CD1c-positive myeloid dendritic cell (primary cell): ENCODE measurements around the gene HOXB3.

ENCODE experiments used
- DNase-seq: peaks from one replicate; pipeline ENCODE4 v3.0.0-alpha.2; 2016; ENCODE audit errors: extremely low spot score

HOXB3 gene

DNA sequence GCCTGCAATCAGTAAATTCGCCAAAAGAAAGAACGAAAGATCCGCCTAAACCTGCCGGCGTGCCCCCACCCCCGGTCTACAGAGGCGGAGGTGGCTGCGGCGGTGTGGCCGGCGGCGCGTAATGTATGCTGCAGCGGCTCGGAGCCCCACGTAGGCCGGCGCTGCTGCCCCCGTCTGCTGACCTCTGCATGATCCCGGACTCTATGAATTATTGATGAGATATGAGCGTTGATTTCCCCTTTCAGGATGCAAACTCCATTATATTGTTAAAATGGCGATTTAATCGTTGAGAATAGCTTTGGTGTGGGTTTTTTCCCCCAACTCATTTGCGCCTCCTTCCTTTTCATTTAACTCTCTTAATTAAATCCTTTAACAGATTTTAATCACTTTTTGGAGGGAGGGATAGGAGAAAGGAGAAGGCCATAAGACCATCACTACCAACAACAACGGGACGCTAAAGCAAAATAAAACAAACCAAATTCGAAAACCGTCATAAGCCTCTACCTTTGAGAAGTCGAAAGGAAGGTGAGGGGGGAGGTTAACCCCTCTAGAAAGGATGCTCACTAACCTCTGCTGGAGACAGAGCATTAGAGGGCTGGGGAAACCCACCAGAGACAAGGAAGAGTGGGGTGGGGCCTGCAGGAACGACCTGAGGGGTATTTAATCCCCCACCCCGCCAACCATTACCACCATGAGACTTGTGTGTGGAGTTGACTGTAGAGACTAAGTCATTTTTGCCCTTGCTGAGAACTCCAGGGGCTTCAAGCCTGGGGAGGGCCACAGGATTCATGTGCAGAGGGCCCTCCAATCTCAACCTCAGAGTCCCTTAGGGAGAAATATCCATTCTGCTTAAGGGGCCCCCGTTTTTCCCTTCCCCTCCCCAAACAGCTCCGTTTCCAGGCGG, 3.4 kb downstream of the HOXB3 start:
- no peak for DNase-seq

DNA sequence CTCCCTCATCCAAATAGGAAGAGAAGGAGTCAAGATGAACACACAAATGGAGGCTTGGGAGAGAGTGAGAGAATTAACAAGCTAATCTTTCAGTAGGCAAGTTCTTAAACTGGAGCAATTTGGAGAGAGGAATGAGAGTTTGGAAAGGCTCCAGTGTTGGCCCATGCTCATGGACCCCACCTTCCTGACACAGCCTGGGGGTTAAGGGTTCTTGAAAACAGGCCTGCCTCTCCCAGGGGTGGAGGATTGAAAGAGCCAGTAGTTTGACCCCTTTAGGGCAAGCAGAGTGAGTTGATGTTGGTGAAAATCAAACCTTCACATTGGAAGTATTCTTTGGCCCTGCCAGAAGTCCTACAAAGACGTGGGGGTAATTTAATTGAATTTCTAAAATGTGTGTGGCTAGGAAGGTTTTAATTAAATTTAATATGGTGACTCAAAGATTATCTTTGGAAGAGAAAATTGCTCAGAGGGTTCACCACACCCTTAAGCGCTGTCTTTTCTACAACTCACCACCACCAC, 5.8 kb downstream of the HOXB3 start:
- no peak for DNase-seq

DNA sequence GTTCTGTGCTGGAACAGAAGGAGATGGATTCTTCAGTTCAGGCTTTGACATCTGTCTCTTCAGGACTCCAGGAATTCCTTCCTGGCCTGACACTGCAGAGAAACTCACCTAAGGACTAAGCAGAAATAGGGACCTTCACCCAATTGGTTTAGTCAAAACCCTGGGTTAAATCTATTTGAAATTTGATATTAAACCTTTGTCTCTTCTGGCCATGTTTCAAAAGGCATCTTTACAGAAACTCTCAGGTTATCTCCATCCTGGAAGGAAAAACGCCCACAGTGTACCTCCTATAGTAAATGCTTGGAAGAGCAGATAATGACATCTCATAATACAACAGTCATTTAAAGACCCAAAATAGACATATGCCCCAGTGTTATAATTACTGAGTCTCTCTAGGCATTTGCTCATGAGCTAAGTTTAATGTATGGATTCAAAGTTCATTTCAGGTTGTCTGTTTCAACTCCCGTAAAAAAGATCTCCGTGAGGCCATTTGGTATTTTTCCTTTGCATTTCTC, 6.3 kb downstream of the HOXB3 start:
- DNase-seq, result no peak

GRCh38 chr17:48582750-48583069, 7.3 kb downstream of the HOXB3 start:
- DNase-seq, result no peak

GRCh38 chr17:48579760-48580554, 10.1 kb downstream of the HOXB3 start:
- DNase-seq, result no peak

GRCh38 chr17:48579471-48579759, 10.6 kb downstream of the HOXB3 start:
- no peak for DNase-seq

DNA sequence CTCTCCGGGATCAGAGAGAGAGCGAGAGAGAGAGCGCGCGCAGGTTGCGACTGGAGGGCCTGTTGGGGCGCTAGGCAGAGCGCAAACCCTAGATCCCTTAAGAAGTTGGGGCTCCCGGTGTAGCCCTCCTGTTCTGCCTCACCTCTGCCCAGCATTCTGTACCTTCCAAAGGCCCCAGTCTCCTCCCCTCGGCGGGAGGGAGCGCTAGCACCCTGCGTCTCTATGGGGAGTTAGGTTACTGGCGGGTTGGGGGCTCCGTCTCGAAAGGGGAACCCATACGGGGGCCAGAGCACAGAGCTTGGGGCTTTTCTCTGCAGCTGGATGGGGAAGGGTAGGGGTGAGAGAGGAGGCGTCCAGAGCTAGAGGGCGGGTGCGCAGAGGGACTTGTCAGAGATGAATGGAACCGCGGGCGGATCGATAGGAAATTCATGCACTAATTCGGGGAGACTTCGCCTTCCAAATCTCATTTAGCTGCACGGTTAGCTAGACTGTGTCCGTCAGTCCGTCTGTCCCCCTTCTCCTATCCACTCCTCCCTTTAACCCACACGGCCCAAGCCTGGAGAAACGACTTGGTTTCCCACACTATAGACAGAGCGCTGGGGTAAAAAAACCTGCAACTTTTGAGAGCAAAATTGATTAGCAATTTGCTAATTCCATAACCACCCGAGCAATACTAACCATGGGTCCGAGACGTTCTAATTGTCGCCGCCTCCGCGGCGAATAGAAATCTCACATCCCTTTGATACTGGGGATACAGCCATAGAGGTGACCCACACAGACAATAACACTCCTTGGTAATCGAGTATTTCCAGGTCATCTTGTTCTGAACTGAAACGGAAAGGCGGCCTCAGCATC, 11.2 kb downstream of the HOXB3 start:
- no peak for DNase-seq

DNA sequence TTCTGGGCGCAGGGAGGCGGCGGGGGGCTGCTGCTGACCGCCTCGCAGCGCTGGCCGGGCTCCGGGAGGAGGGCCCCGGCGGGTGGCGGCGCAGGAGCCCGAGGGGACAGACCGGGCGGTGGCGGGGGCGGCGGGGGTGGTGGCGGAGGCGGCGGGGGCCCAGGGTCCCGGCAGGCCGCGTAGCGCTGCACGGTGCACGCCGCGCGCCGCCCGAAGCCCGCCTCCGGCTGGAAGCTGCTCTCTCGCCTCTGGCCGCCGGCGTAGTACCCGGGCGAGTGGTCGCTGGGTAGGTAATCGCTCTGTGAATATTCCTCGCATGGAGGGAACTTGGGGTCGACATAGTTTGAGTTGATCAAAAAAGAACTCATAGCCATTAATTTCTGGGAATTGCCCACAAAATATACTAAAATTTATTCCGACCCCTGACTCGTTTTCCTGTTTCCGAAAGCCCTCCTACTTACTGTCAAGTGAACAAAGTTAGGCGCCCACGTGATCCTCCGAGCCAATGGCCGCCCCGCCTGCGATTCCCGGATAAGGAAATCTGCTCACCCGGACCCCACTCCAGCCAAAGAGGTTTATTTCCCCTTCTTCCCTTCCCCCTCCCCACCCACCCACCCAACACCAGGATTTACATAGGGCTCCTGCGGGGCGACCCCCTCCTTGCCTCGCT, 12.0 kb downstream of the HOXB3 start, which contains the start of gene HOXB4:
Gene HOXB4, minus strand, starts transcription at position 405 of the 670 bp plus-strand sequence. Its CDS starts 31 bp downstream, at position 374.
- peak; percentile 61 for DNase-seq

- DNase-seq, result no peak
Measured at GRCh38 chr17:48577330-48577945, 12.6 kb downstream of the HOXB3 start.

GRCh38 chr17:48576479-48577309, 13.3 kb downstream of the HOXB3 start:
- peak; percentile 11 for DNase-seq

- no peak for DNase-seq
Measured at GRCh38 chr17:48575673-48576478, 14.2 kb downstream of the HOXB3 start.

- no peak for DNase-seq
Measured at GRCh38 chr17:48575066-48575582, 14.9 kb downstream of the HOXB3 start.

GRCh38 chr17:48574505-48575065, 15.5 kb downstream of the HOXB3 start:
- DNase-seq, result no peak

GRCh38 chr17:48571826-48572417, 18.1 kb downstream of the HOXB3 start:
- no peak for DNase-seq

DNA sequence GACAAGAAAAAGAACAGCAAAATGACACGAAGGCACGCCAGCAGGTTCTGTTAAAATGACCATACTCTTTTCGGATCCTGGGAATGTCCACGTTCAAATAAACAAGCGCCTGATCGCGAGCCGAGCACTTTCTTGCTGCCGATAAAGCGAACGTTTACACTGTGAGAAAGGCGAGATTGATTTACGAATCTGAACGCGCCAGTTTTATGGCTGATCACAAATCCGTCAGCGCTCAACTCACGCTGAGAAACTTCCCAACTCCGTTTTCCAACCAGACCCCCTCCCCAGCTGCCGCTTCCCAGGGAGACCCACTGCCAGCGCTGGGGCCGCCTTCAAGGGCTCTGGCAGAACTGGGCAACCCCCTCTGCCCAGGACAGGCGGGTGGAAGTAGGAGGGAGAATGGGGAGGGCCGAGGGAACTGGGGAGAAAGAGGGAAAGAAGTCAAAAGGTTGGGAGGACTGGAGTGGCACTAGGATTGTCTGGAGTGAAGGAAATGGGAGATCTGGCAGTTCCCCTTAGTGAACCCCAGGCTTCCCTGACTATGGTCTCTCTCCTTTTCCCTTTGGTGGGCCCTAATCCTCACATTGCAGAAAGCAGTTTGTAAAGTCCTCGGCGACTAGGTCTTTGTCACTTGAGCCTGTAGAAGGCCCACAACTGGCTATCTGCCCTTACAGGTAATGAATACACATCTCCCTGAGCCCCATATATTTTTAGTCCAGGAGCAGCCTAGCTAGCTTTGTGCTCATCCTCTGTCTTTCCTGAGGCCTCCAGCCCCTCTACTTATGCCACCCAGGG, 18.8 kb downstream of the HOXB3 start:
- no peak for DNase-seq

DNA sequence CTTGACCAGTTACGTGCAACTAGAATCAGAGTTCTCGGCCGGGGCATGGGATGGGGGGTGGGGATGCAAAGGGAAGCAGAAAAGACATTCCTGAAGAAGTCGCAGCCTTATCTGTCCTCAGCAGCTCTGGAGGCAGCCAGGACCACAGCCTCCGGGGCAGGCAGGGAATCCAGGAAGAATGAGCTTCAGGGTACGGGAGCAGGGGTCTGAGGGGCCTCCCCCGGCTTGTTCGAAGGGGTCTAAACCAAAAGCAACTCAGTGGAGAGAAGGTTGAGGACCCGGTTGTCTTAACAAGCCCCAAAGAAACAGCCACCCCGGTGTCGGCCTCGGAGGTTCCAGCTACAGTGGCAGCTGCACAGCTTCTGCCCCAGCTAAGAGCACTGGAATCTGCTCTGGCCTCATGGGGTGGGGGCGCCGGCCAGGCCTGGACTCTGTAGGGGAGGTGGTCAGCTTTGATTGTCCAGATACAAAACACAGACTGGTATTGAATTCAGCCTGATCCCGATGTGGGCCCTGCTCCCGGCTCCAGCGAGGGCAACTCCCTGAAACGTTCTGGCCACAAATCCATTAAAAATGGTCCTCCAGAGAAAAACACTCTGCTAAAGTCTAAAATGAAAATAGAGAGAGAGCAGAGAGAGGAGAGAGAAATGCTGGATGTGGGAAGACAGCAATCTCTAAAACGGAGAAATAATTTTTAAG, 19.6 kb downstream of the HOXB3 start:
- DNase-seq, result no peak
